Measurements from ENCODE around the gene KLK6. TPM values are rescaled to one million over a fixed set of nuclear protein-coding genes. Genes with fewer than 3 reads are reported as not detected.

KLK6 gene
- total RNA-seq, 1 donor from 2014 or later: not detected

- Histone ChIP-seq H3K4me1 (ENCODE audit: control insufficient read depth in 3 of 3, insufficient read depth in 3 of 3, low read length in 3 of 3) (no peaks in the 10 kb centered on the region), H3K4me3 (ENCODE audit: low read length in 3 of 3) (no peak overlapping the region), H3K9ac (ENCODE audit: low read depth in 1 of 3, low read length in 3 of 3) (no peak overlapping the region), H3K27me3 (ENCODE audit: control insufficient read depth in 3 of 3, insufficient read depth in 3 of 3, low read length in 3 of 3) (peaks cover 0 to 26% (median 10%) of the 10 kb centered on the region in 3 donors), H3K9me3 (ENCODE audit: control insufficient read depth in 3 of 3, low read length in 3 of 3) (peaks cover 0 to 2% (median 0%) of the 10 kb centered on the region in 3 donors), H3K36me3 (ENCODE audit: control insufficient read depth in 3 of 3, insufficient read depth in 3 of 3, low read length in 3 of 3) (no peaks in the 10 kb centered on the region), H3K27ac (ENCODE audit: low read depth, low read length) (no peak overlapping the region)
Observed at GRCh38 chr19:51006406-51006805, 37.0 kb upstream of the KLK6 start.

DNA sequence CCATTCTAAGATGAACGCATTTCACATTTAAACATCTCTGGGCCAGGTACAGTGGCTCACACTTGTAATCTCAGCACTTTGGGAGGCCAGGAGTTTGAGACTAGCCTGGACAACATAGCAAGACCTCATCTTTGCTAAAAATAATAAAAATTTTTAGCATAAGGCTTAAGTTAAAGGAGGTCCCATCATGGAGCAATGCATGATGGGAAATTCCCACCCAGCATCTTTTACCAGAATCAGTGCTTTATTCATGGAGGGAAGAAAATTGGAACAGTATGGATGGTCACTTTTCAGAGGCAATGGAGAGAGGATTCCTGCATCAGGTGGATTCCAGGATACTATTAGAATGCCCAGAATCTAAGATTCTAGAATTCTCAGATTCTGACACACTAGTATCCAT is 35.9 kb upstream of the KLK6 start:
- peaks cover 0 to 33% (median 18%) of the 10 kb centered on the region in 3 donors for H3K27me3 ChIP-seq (ENCODE audit: control insufficient read depth in 3 of 3, insufficient read depth in 3 of 3, low read length in 3 of 3)
- no peaks in the 10 kb centered on the region for H3K4me1 ChIP-seq (ENCODE audit: control insufficient read depth in 3 of 3, insufficient read depth in 3 of 3, low read length in 3 of 3)
- no peak overlapping the region for H3K9ac ChIP-seq (ENCODE audit: low read depth in 1 of 3, low read length in 3 of 3)
- H3K4me3 ChIP-seq (ENCODE audit: low read length in 3 of 3): no peak overlapping the region
- H3K27ac ChIP-seq (ENCODE audit: low read depth, low read length): no peak overlapping the region
- no peaks in the 10 kb centered on the region for H3K36me3 ChIP-seq (ENCODE audit: control insufficient read depth in 3 of 3, insufficient read depth in 3 of 3, low read length in 3 of 3)
- H3K9me3 ChIP-seq (ENCODE audit: control insufficient read depth in 3 of 3, low read length in 3 of 3): peaks cover 0 to 4% (median 0%) of the 10 kb centered on the region in 3 donors

DNA sequence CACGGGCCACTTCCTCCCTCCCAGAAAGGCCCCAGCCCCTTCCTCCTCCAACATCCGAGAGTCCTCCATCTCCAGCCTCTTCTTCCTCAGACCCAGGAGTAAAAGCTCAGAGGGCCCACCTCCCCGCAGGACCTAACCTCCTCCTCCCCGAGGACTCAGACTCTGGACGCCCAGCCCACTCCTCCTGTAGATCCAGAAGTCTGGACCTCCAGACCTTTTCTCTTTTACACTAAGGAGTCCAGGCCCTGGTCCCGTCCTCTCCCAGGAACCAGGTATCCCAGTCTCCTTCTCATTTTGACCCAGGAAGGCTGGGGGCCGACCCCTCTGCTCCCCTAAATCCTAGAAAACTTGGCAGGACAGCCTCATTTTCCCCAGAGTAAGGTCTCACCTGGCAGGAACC is 33.9 kb upstream of the KLK6 start:
- Histone ChIP-seq H3K36me3 (ENCODE audit: control insufficient read depth in 3 of 3, insufficient read depth in 3 of 3, low read length in 3 of 3) (no peaks in the 10 kb centered on the region), H3K9me3 (ENCODE audit: control insufficient read depth in 3 of 3, low read length in 3 of 3) (peaks cover 0 to 4% (median 0%) of the 10 kb centered on the region in 3 donors), H3K4me1 (ENCODE audit: control insufficient read depth in 3 of 3, insufficient read depth in 3 of 3, low read length in 3 of 3) (no peaks in the 10 kb centered on the region), H3K27ac (ENCODE audit: low read depth, low read length) (no peak overlapping the region), H3K27me3 (ENCODE audit: control insufficient read depth in 3 of 3, insufficient read depth in 3 of 3, low read length in 3 of 3) (peaks cover 0 to 34% (median 20%) of the 10 kb centered on the region in 3 donors), H3K4me3 (ENCODE audit: low read length in 3 of 3) (no peak overlapping the region), H3K9ac (ENCODE audit: low read depth in 1 of 3, low read length in 3 of 3) (no peak overlapping the region)

DNA sequence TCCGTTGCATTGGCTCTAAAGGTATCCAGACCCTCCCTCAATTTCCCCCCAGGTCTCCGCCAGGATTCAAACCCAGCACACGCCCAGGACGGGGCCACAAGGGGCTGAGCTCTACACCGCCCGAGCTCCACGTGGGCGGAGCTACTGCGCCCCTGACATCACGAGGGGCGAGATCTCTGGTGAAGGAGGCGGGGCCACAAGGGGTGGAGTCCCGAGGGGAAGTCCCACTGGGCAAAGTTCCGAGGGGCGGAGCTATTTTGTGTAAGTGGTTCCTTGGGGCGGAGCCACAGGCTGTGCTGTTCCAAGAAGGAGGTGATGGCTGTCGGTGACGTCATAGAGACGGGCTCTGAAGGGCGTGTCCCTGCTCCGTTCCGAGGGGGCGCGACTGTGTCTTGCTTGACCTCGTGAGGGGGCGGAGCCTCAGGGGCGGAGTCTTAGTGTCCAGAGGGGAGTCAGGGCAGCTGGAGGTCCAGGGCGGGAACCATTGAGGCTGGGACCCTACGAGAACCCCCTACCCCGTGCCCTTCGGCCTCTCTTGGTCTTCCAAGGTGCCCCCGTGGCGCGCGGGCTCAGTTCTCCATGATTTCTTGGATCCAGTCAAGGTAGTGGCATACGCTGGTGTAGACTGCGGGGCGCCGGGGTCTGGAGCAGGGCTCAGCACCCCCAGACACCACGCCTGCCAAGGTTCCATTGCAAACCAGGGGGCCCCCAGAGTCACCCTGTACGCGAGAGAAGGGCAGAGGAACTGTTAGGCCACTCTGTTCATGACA is 33.3 kb upstream of the KLK6 start:
- Histone ChIP-seq H3K4me1 (ENCODE audit: control insufficient read depth in 3 of 3, insufficient read depth in 3 of 3, low read length in 3 of 3) (no peaks in the 10 kb centered on the region), H3K9me3 (ENCODE audit: control insufficient read depth in 3 of 3, low read length in 3 of 3) (peaks cover 0 to 4% (median 0%) of the 10 kb centered on the region in 3 donors), H3K27ac (ENCODE audit: low read depth, low read length) (no peak overlapping the region), H3K4me3 (ENCODE audit: low read length in 3 of 3) (no peak overlapping the region), H3K27me3 (ENCODE audit: control insufficient read depth in 3 of 3, insufficient read depth in 3 of 3, low read length in 3 of 3) (peaks cover 0 to 34% (median 20%) of the 10 kb centered on the region in 3 donors), H3K9ac (ENCODE audit: low read depth in 1 of 3, low read length in 3 of 3) (no peak overlapping the region), H3K36me3 (ENCODE audit: control insufficient read depth in 3 of 3, insufficient read depth in 3 of 3, low read length in 3 of 3) (no peaks in the 10 kb centered on the region)

DNA sequence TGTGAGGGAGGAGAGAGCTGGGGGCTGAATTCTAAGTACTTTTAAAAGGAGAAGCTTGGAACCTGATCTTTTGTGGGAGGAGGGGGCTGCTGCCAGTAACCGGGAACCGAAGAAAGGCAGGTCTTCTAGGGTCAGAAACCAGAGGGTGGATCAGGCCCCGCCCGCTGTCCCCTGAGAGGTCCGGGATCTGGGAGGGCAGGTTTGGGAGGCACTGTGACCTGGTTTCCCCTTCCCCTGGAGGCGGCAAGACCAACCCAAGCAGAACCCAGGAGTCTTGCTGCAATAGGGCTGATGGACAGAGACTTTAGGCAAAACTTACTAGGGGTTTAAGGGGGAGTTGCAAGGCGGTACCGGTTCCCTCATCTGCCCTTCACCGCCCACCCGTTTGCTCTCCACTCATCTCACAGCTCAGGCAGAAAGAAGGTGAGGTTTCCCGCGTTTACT is 32.7 kb upstream of the KLK6 start:
- H3K9ac ChIP-seq (ENCODE audit: low read depth in 1 of 3, low read length in 3 of 3): no peak overlapping the region
- H3K4me1 ChIP-seq (ENCODE audit: control insufficient read depth in 3 of 3, insufficient read depth in 3 of 3, low read length in 3 of 3): no peaks in the 10 kb centered on the region
- H3K4me3 ChIP-seq (ENCODE audit: low read length in 3 of 3): no peak overlapping the region
- no peak overlapping the region for H3K27ac ChIP-seq (ENCODE audit: low read depth, low read length)
- H3K9me3 ChIP-seq (ENCODE audit: control insufficient read depth in 3 of 3, low read length in 3 of 3): peaks cover 0 to 4% (median 0%) of the 10 kb centered on the region in 3 donors
- no peaks in the 10 kb centered on the region for H3K36me3 ChIP-seq (ENCODE audit: control insufficient read depth in 3 of 3, insufficient read depth in 3 of 3, low read length in 3 of 3)
- H3K27me3 ChIP-seq (ENCODE audit: control insufficient read depth in 3 of 3, insufficient read depth in 3 of 3, low read length in 3 of 3): peaks cover 0 to 34% (median 19%) of the 10 kb centered on the region in 3 donors

DNA sequence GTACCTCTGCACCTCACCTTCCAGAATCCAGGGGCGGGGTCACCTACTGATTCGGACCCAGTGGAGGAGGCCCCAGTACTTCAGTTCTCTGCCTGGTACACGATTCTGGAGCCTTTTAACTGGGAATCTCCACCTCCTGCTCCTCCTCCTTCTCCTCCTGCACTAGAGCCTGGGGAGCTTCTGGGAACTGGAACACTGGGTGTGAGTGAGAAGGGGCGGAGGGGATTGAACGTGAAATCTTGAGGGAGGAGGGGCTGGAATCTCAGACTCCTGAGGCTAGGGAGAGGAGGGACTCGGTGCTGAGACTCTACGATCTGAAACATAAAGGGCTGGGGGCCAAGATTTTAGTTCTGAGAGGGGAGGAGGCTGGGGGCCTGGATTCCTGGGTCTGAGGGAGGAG is 32.1 kb upstream of the KLK6 start, which contains the start of gene KLK8:
Gene KLK8 (minus strand): TSS at position 90 of the 400 bp plus-strand sequence. CDS start 437 bp downstream, outside the sequence.
- H3K9me3 ChIP-seq (ENCODE audit: control insufficient read depth in 3 of 3, low read length in 3 of 3): peaks cover 0 to 4% (median 0%) of the 10 kb centered on the region in 3 donors
- no peak within 1 kb of the TSS for H3K27ac ChIP-seq (ENCODE audit: low read depth, low read length)
- no peaks in the 10 kb centered on the region for H3K4me1 ChIP-seq (ENCODE audit: control insufficient read depth in 3 of 3, insufficient read depth in 3 of 3, low read length in 3 of 3)
- H3K4me3 ChIP-seq (ENCODE audit: low read length in 3 of 3): no peak within 1 kb of the TSS
- no peaks in the 10 kb centered on the region for H3K36me3 ChIP-seq (ENCODE audit: control insufficient read depth in 3 of 3, insufficient read depth in 3 of 3, low read length in 3 of 3)
- peaks cover 0 to 28% (median 17%) of the 10 kb centered on the region in 3 donors for H3K27me3 ChIP-seq (ENCODE audit: control insufficient read depth in 3 of 3, insufficient read depth in 3 of 3, low read length in 3 of 3)
- H3K9ac ChIP-seq (ENCODE audit: low read depth in 1 of 3, low read length in 3 of 3): no peak within 1 kb of the TSS

- Histone ChIP-seq H3K27me3 (ENCODE audit: control insufficient read depth in 3 of 3, insufficient read depth in 3 of 3, low read length in 3 of 3) (peaks cover 0 to 26% (median 17%) of the 10 kb centered on the region in 3 donors), H3K4me1 (ENCODE audit: control insufficient read depth in 3 of 3, insufficient read depth in 3 of 3, low read length in 3 of 3) (no peaks in the 10 kb centered on the region), H3K9me3 (ENCODE audit: control insufficient read depth in 3 of 3, low read length in 3 of 3) (peaks cover 0 to 4% (median 0%) of the 10 kb centered on the region in 3 donors), H3K9ac (ENCODE audit: low read depth in 1 of 3, low read length in 3 of 3) (no peak overlapping the region), H3K36me3 (ENCODE audit: control insufficient read depth in 3 of 3, insufficient read depth in 3 of 3, low read length in 3 of 3) (no peaks in the 10 kb centered on the region), H3K27ac (ENCODE audit: low read depth, low read length) (no peak overlapping the region), H3K4me3 (ENCODE audit: low read length in 3 of 3) (no peak overlapping the region)
Observed at GRCh38 chr19:51000981-51001380, 31.6 kb upstream of the KLK6 start.

DNA sequence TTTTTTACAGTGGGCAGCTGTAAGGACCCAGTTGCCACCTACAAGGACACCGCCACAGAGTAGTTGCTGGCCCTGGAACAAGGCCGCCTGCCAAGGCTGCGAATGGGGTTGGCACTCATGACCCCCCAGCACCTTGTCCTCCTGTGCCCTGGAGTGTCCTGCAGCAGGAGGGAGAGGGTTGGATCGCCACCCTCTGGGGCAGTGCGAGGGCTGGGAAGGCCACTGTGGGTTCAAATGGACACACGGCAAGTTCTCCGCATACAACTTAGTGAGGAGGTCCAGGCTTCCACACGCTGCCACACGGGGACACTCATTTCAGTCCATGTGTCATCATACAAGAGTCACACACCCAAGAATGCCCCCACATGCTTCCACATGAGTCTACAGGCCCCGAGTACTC is 31.0 kb upstream of the KLK6 start:
- H3K9me3 ChIP-seq (ENCODE audit: control insufficient read depth in 3 of 3, low read length in 3 of 3): peaks cover 0 to 6% (median 0%) of the 10 kb centered on the region in 3 donors
- no peak overlapping the region for H3K9ac ChIP-seq (ENCODE audit: low read depth in 1 of 3, low read length in 3 of 3)
- no peak overlapping the region for H3K27ac ChIP-seq (ENCODE audit: low read depth, low read length)
- peaks cover 0 to 27% (median 17%) of the 10 kb centered on the region in 3 donors for H3K27me3 ChIP-seq (ENCODE audit: control insufficient read depth in 3 of 3, insufficient read depth in 3 of 3, low read length in 3 of 3)
- no peak overlapping the region for H3K4me3 ChIP-seq (ENCODE audit: low read length in 3 of 3)
- H3K36me3 ChIP-seq (ENCODE audit: control insufficient read depth in 3 of 3, insufficient read depth in 3 of 3, low read length in 3 of 3): no peaks in the 10 kb centered on the region
- H3K4me1 ChIP-seq (ENCODE audit: control insufficient read depth in 3 of 3, insufficient read depth in 3 of 3, low read length in 3 of 3): no peaks in the 10 kb centered on the region

DNA sequence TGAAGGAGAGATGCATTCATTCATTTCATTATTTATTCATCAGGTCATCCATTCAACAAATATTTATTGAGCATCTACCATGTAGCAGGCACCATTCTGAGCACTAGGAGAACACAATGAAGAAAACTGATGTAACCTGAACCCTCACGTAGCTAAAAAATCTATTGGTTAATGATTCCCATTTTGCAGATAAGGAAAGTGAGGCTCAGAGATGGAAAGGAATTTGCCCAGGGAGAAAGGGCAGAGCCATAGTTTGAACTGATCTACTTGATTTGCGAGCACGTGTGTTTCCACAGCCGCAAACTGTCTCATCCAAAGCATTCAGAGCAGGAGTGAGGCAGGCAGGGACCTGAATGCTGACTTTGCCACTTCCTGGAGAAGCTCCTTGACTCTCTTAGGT is 29.3 kb upstream of the KLK6 start:
- Histone ChIP-seq H3K36me3 (ENCODE audit: control insufficient read depth in 3 of 3, insufficient read depth in 3 of 3, low read length in 3 of 3) (no peaks in the 10 kb centered on the region), H3K27ac (ENCODE audit: low read depth, low read length) (no peak overlapping the region), H3K4me3 (ENCODE audit: low read length in 3 of 3) (no peak overlapping the region), H3K27me3 (ENCODE audit: control insufficient read depth in 3 of 3, insufficient read depth in 3 of 3, low read length in 3 of 3) (peaks cover 0 to 23% (median 17%) of the 10 kb centered on the region in 3 donors), H3K9ac (ENCODE audit: low read depth in 1 of 3, low read length in 3 of 3) (no peak overlapping the region), H3K4me1 (ENCODE audit: control insufficient read depth in 3 of 3, insufficient read depth in 3 of 3, low read length in 3 of 3) (no peaks in the 10 kb centered on the region), H3K9me3 (ENCODE audit: control insufficient read depth in 3 of 3, low read length in 3 of 3) (peaks cover 0 to 6% (median 3%) of the 10 kb centered on the region in 3 donors)

GRCh38 chr19:50998061-50998460 is 28.7 kb upstream of the KLK6 start:
- H3K4me1 ChIP-seq (ENCODE audit: control insufficient read depth in 3 of 3, insufficient read depth in 3 of 3, low read length in 3 of 3): no peaks in the 10 kb centered on the region
- peaks cover 0 to 23% (median 17%) of the 10 kb centered on the region in 3 donors for H3K27me3 ChIP-seq (ENCODE audit: control insufficient read depth in 3 of 3, insufficient read depth in 3 of 3, low read length in 3 of 3)

More at GRCh38 chr19:50998061-50998460, 28.7 kb upstream of the KLK6 start:
- Histone ChIP-seq H3K27ac (ENCODE audit: low read depth, low read length) (no peak overlapping the region), H3K36me3 (ENCODE audit: control insufficient read depth in 3 of 3, insufficient read depth in 3 of 3, low read length in 3 of 3) (no peaks in the 10 kb centered on the region), H3K4me3 (ENCODE audit: low read length in 3 of 3) (no peak overlapping the region), H3K9me3 (ENCODE audit: control insufficient read depth in 3 of 3, low read length in 3 of 3) (peaks cover 0 to 6% (median 3%) of the 10 kb centered on the region in 3 donors), H3K9ac (ENCODE audit: low read depth in 1 of 3, low read length in 3 of 3) (no peak overlapping the region)

Data from skeletal muscle tissue (tissue), 4 donors.